Ovary (tissue), 3 donors: ENCODE results near the gene ALDH1A3.

Experiments used
- EP300 ChIP-seq: sonication (generic); formaldehyde crosslinking; IDR thresholded peaks from one replicate; pipeline ENCODE4 v1.6.1; 2017; ENCODE audit warnings: antibody characterized with exemption
- POLR2A ChIP-seq: fragments of 450-650 bp; IDR thresholded peaks from one replicate; pipeline ENCODE4 v1.6.1; 2017; ENCODE audit warnings: antibody characterized with exemption, mild to moderate bottlenecking, moderate library complexity
- TF ChIP-seq, protein P1 (sequence below), 3 donors: fragments of 450-650 bp in 2 of 3; fragments of 200-600 bp in 1 of 3; IDR thresholded peaks; one replicate each; pipeline versions ENCODE4 v1.5.1 to v1.8.0; 2016 to 2022; ENCODE audit warnings: antibody characterized with exemption in 3 of 3, mild to moderate bottlenecking in 1 of 3
- donor health status: DM: no; HTN: no; CAD: no.

- TF ChIP-seq, protein P1, sequence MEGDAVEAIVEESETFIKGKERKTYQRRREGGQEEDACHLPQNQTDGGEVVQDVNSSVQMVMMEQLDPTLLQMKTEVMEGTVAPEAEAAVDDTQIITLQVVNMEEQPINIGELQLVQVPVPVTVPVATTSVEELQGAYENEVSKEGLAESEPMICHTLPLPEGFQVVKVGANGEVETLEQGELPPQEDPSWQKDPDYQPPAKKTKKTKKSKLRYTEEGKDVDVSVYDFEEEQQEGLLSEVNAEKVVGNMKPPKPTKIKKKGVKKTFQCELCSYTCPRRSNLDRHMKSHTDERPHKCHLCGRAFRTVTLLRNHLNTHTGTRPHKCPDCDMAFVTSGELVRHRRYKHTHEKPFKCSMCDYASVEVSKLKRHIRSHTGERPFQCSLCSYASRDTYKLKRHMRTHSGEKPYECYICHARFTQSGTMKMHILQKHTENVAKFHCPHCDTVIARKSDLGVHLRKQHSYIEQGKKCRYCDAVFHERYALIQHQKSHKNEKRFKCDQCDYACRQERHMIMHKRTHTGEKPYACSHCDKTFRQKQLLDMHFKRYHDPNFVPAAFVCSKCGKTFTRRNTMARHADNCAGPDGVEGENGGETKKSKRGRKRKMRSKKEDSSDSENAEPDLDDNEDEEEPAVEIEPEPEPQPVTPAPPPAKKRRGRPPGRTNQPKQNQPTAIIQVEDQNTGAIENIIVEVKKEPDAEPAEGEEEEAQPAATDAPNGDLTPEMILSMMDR (IDR thresholded peaks at IDR 0.05) = no peak
- TF ChIP-seq EP300 (no peak), POLR2A (no peak)
Observed at GRCh38 chr15:100849021-100849854, 30.4 kb upstream of the ALDH1A3 start.
